GM08714 (cell line): Measurements from ENCODE around the gene ZFP36L2.

Experiments
- H3K4me3 ChIP-seq: fragments of 200-500 bp; sonication (Bioruptor generic); 2 replicates; pipeline ENCODE4 v1.5.1; 2014; ENCODE audit warnings: mild to moderate bottlenecking, low read length, inconsistent platforms
- ZNF274 ChIP-seq: IDR thresholded peaks from 2 replicates; pipeline ENCODE4 v1.6.1; 2012; ENCODE audit warnings: mild to moderate bottlenecking, low read depth, low read length

The ZFP36L2 gene

GRCh38 chr2:43216629-43217028 is 9.8 kb downstream of the ZFP36L2 start:
- no peak for TF ChIP-seq ZNF274
- no peak overlapping the region for H3K4me3 ChIP-seq

GRCh38 chr2:43215673-43216255 is 10.6 kb downstream of the ZFP36L2 start:
- no peak for TF ChIP-seq ZNF274
- no peak overlapping the region for H3K4me3 ChIP-seq

GRCh38 chr2:43214253-43214652 is 12.2 kb downstream of the ZFP36L2 start:
- H3K4me3 ChIP-seq, result no peak overlapping the region
- no peak for TF ChIP-seq ZNF274

- no peak for TF ChIP-seq ZNF274
- no peak overlapping the region for H3K4me3 ChIP-seq
These were observed 13.5 kb downstream of the ZFP36L2 start for GRCh38 chr2:43212931-43213330.

- no peak for TF ChIP-seq ZNF274
These were observed 14.1 kb downstream of the ZFP36L2 start for GRCh38 chr2:43212216-43212835.

GRCh38 chr2:43210467-43211303 is 15.7 kb downstream of the ZFP36L2 start:
- no peak overlapping the region for H3K4me3 ChIP-seq
- TF ChIP-seq ZNF274, result no peak

More at GRCh38 chr2:43212216-43212835, 14.1 kb downstream of the ZFP36L2 start:
- no peak overlapping the region for H3K4me3 ChIP-seq

- TF ChIP-seq ZNF274, result no peak
- no peak overlapping the region for H3K4me3 ChIP-seq
These were observed 16.3 kb downstream of the ZFP36L2 start for GRCh38 chr2:43210125-43210466.

- no peak overlapping the region for H3K4me3 ChIP-seq
- TF ChIP-seq ZNF274, result no peak
These were observed 17.1 kb downstream of the ZFP36L2 start for GRCh38 chr2:43209204-43209717.

- TF ChIP-seq ZNF274, result no peak
- H3K4me3 ChIP-seq, result no peak overlapping the region
These were observed 18.7 kb downstream of the ZFP36L2 start for GRCh38 chr2:43207553-43208300.

GRCh38 chr2:43206602-43207001 is 19.8 kb downstream of the ZFP36L2 start:
- H3K4me3 ChIP-seq, result no peak overlapping the region
- TF ChIP-seq ZNF274, result no peak

GRCh38 chr2:43203373-43203772 is 23.0 kb downstream of the ZFP36L2 start:
- no peak for TF ChIP-seq ZNF274
- no peak overlapping the region for H3K4me3 ChIP-seq

GRCh38 chr2:43202289-43202688 is 24.1 kb downstream of the ZFP36L2 start:
- H3K4me3 ChIP-seq, result no peak overlapping the region
- TF ChIP-seq ZNF274, result no peak

- TF ChIP-seq ZNF274, result no peak
- no peak overlapping the region for H3K4me3 ChIP-seq
These were observed 24.9 kb downstream of the ZFP36L2 start for GRCh38 chr2:43201497-43201896.

GRCh38 chr2:43201016-43201415 is 25.4 kb downstream of the ZFP36L2 start:
- no peak overlapping the region for H3K4me3 ChIP-seq
- no peak for TF ChIP-seq ZNF274
